GM18511 (cell line): ENCODE data around the gene PDE8B.
"Not testable (repeated sequence)": the region's sequence is repeated elsewhere in the genome, so short reads cannot be mapped to it uniquely, and the experiment has no call there.

Experiments
- ATAC-seq: cut with Tn5 transposase; IDR thresholded peaks from one replicate; pipeline ENCODE4 v1.9.1; 2021; ENCODE audit warnings: mild to moderate bottlenecking, moderate library complexity; ENCODE audit not compliant: unreplicated experiment

Gene PDE8B

DNA sequence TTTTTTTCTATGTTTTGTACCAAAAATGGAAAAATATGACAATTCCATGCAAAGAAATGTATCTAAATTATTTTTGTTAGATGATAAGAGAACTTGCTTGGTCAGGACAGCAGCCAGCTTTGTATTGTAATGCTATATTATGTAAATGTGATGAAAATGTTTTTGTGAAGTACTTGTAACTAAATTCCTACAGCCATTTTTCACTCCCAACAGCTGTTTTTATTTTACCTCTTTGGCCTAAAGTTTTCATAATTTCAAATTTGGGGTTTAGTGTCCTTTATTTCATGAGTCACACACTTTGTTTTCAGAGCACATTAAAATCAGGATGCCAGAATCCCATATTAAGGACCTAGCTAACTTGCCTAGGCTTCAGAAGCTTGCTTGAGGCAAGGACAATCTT, 217.5 kb downstream of the PDE8B start:
- ATAC-seq: no peak

GRCh38 chr5:77428526-77428925, 218.0 kb downstream of the PDE8B start:
- no peak for ATAC-seq

DNA sequence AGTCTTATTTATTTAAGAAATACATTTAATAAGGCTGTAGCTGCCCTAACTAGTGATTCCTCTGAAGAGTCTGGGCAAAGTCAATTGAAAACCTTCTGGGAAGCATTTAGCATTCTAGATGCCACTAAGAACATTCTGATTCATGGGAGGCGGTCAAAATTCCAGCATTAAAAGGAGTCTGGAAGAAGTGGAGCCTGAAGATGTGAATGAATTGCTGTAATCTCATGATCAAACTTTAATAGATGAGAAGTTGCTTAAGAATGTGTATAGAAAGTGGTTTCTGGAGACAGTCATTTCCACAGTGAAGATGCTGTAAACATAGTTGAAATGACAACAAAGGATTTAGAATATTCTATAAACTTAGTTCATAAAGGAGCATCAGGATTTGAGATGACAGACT, 220.2 kb downstream of the PDE8B start:
- ATAC-seq: no peak

- no peak for ATAC-seq
Measured at GRCh38 chr5:77431286-77431685, 220.8 kb downstream of the PDE8B start.

GRCh38 chr5:77431719-77432118, 221.2 kb downstream of the PDE8B start:
- no peak for ATAC-seq

DNA sequence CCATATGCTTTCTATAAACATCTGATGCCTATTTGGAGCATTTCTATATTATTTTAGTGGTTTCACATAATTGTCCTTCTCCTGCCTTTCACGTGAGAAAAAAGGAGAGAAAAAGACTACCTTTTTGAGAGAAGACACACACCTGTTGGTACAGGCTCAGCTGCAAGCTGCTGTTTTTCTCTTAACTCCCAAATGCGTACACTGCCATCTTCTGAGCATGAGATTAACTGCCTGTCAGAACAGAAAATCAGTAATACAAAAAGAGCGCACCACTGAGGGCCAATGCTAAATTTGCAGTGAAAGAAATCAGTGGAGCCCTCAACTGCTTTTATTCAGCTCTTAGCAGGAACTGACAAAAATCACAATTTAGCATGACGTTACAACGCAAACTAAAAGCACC, 226.7 kb downstream of the PDE8B start:
- ATAC-seq: no peak

- no peak for ATAC-seq
Measured at GRCh38 chr5:77438071-77438470, 227.6 kb downstream of the PDE8B start.

DNA sequence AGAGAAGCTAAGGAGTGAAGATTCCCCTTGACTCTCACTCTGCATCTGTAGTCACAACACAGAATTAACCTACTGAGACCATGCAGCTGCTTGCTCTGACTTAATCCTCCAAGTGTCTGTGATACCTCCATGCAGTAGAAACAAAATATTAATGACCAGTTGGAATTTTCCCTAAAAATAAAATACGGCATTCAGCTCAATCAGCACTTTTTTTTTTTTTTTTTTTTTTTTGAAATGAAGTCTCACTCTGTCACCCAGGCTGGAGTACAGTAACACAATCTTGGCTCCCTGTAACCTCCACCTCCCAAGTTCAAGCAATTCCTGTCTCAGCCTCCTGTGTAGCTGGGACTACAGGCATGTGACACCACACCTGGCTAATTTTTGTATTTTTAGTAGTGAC, 233.2 kb downstream of the PDE8B start:
- no peak for ATAC-seq

DNA sequence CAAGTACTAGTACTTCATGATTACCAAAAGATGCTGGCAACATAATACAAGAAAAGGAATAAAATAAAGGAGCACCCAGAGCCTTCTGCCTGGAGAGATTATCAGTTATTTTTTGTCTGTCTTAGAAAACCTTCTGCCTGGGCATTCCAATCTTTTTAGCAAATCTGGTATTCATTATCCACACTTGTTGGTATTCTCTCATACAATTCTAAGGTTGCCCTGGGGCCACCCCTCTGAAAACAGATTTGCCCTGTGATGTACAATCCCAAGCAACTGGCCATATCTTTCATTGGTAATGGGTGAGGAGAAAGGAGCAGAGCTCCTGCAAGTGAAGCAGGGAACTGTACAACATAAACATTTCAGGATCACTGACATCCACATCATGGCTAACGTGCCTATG, 233.9 kb downstream of the PDE8B start:
- ATAC-seq: no peak

DNA sequence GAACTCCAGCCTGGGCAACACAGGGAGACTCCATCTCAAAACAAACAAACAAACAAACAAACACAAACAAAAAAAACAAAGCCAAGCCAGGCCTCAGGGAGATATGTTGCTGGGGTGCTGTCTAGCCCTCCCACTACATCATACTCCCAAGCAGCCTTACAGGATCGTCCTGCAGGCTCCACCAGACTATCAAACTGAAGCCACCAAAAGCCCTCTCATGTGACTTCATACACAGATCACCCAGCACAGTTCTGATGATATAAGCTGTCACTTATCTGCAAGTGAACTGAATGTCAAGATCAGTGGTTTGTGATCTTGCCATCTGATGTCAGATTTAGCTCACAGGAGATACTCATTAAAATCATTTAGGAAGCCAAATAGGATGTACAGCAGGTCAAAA, 238.4 kb downstream of the PDE8B start:
- ATAC-seq: no peak

DNA sequence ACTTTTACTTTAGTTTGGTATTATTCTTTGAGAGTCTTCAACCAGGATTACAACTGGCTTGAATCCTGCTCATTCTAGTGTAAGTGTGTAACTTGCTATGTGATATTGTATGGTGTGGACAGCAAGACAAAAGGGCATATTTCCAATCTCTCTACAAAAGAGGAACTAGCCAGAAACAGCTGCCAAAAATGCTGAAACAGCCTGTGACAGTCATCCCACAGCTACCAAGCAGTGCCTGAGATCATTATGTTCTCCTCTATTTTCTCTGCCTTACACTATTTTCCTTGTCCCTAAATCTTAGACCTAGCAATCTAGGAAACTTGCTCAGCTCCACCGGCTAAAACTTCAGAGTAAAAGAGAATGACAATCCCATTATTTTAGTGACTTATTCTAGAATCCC, 238.8 kb downstream of the PDE8B start:
- ATAC-seq: no peak

- ATAC-seq: no peak
Measured at GRCh38 chr5:77449981-77450380, 239.5 kb downstream of the PDE8B start.

DNA sequence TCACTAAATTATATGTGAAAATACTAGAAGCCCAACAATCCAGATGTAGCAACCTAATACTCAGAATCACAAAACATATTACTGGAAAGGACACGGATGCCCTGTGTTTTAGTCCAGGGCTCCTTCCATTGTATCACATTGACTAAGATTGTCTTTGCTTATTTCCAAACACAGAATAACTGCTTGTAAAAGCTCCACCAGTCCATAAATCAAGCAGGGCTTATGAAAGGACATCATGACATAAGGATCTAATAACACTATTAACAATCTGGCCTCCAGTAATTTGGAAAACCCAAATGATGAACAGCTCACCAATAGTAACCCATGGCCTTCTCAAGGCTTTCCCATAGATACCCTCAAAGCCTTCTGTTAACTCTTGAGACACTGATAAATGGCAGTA, 241.9 kb downstream of the PDE8B start:
- ATAC-seq: no peak

- no peak for ATAC-seq
Measured at GRCh38 chr5:77454123-77454522, 243.6 kb downstream of the PDE8B start.

DNA sequence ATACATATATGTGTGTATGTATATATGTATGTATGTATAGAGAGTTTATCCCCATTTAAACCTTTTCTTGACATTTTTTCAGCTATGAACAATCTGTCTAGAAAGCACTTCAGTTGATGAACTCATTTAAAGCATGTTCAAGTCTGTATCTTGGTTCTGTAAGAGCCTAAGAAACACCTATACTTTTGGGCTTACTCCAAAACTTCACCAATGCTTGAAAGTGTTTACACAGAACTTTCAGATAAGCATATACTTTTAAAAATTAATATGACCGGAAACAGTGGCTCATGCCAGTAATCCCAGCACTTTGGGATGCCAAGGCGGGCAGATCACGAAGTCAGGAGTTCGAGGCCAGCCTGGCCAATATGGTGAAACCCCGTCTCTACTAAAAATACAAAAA, 250.8 kb downstream of the PDE8B start:
- no peak for ATAC-seq

DNA sequence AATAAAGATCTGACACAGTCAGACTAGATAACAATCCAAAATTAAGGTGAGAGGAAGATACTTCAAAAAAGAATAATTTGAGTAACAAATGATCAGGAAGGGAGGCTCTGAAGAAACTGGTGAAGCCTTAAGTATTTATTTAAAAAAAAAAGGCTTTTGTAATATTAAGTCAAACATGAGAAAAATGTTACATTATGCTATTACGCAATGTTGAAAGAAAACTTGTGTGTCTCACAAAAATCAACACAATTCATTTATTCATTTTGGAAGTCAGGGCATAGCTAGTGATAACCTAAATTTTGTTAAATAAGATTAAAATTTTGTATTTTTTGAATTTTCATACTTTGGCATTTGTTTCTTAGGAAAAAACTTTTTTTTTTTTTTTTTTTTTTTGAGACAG, 253.4 kb downstream of the PDE8B start:
- no peak for ATAC-seq

DNA sequence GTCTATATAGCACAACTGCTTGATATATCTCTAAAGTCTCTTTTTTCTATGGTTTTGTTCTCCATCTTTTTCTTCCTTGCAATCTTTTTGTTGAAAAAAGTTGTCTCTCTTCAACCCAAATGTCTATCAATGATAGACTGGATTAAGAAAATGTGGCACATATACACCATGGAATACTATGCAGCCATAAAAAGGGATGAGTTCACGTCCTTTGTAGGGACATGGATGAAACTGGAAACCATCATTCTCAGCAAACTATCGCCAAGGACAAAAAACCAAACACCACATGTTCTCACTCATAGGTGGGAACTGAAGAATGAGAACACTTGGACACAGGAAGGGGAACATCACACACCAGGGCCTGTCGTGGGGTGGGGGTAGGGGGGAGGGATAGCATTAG, 258.4 kb downstream of the PDE8B start:
- not testable (repeated sequence) for ATAC-seq

DNA sequence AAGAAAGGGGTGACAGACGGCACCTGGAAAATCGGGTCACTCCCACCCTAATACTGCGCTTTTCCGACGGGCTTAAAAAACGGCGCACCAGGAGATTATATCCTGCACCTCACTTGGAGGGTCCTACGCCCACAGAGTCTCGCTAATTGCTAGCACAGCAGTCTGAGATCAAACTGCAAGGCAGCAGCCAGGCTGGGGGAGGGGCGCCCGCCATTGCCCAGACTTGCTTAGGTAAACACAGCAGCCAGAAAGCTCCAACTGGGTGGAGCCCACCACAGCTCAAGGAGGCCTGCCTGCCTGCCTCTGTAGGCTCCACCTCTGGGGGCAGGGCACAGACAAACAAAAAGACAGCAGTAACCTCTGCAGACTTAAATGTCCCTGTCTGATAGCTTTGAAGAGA, 264.6 kb downstream of the PDE8B start:
- not testable (repeated sequence) for ATAC-seq
